NCI-H1694 treated with DMSO at 0.1 percent for 48 hours (cell line): Measurements from ENCODE around the gene CBX5.
"Not testable (repeated sequence)": the region's sequence is repeated elsewhere in the genome, so short reads cannot be mapped to it uniquely, and the experiment has no call there.

Source experiments
- DNase-seq: peaks from one replicate; lab custom pipeline; 2025; lab: John Stamatoyannopoulos, UW

The CBX5 gene

DNA sequence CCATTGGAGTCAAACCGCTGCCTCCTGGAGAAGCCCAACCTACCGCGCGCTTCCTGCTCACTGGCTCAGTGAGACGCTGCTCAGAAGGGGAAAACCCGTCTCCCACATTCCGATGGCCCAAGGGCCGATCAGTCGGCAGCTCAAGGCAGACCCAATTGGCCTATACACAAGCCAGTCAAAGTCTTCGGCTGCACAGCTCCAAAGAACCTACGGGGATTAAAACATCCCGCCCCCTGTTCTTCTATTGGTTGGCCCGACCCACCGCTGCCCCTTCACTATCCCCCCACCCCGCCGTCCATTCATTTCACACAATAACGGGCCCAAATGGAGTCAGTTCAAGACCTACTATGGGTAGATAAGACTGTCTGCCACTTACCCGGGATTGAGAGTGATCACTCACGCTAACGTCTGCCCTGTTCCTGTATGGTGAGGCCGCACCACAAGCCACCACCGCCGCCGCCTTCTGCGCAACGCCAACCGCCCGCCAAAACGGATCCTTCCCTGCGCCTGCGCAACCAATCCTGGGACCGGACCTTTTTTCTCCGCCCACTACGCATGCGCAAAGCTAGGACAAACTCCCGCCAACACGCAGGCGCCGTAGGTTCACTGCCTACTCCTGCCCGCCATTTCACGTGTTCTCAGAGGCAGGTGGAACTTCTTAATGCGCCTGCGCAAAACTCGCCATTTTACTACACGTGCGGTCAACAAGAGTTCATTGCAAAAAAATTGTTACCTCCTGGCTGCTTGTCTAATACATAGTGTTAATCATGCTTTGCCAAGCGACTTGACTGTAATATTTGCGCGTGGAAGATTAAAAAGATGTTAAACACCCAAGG is at the start of gene CBX5:
Gene CBX5, minus strand, starts transcription at position 491 of the 836 bp plus-strand sequence. CDS start 22,472 bp downstream, outside the sequence.
- DNase-seq = peak; percentile 99

DNA sequence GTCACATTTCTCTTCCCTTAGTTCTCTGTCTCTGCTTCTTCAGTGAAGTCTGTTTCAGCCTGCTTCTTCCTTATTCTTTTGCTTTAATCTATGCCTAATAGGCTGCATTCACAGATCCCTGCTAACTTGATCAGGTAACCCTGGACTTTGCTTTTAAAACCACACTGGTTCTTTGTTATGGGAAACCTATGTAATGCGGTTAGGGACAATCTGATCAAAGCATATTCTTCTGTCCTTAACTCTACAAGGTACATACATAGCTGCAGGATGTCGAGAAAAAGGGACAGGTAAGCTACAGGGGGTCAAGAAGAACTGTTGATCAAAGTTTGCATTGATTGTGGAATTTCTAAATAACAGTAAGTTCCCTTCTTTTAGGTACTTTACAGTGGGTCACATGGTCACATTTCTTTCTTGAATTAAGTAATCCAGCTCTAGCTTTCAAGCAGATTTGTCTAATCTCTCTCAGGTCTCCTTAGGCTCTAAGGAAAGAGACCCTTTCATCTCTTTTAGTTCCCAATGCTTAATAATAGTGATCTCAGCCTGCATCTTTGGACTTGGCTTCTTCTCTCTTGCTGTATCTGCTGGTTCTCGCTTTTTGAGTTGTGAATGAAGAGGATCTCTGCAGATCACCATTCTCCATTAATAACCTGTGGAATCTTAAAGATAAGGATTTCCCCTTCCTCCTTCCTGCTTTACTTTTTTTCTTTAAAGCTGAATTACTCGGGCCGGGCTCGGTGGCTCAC is 48.8 kb upstream of the CBX5 start:
- no peak for DNase-seq

DNA sequence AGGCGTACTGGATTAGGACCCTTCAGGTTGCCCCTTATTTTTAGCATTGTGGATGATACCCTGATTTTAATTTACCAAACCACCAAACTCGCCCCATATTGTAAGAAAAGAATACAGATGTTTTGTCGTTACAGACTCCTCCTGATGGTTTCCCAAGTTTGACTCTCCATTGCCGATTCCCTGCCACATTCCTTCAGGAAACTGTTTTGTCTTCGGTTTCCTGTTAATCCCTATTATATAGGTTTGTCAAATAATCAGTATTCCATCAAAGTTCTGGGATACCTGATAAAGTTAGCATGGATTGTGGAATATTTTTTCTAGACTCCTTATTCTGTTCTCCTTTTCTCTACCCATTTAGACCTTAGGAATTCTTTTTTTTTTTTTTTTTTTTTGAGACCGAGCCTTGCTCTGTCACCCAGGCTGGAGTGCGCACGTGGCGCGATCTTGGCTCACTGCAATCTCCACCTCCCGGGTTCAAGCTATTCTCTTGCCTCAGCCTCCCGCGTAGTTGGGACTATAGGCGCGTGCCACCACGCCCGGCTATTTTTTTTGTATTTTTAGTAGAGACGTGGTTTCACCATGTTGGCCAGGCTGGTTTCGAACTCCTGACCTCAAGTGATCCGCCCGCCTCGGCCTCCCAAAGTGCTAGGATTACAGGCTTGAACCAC is 45.7 kb upstream of the CBX5 start:
- DNase-seq = not testable (repeated sequence)

- peak; percentile 98 for DNase-seq
Observed at GRCh38 chr12:54324617-54325441, 44.9 kb upstream of the CBX5 start, which contains the start of gene COPZ1. TSS of gene COPZ1 (plus strand) at chr12:54325131. CDS start at chr12:54325164, 33 bp downstream.

GRCh38 chr12:54321363-54321762 is 41.4 kb upstream of the CBX5 start:
- DNase-seq = no peak

DNA sequence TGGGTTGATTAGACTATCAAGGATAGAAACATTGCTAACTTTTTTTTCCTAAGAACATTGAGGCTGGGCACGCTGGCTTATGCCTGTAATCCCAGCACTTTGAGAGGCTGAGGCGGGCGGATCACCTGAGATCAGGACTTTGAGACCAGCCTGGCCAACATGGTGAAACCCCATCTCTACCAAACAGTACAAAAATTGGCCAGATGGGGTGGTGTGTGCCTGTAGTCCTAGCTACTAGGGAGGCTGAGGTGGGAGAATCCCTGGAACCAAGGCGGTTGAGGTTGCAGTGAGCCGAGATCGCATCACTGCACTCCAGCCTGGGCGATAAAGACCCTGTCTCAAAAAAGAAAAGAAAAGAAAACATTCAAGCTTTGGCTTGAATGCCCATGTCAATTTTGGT is 32.4 kb upstream of the CBX5 start:
- not testable (repeated sequence) for DNase-seq

DNA sequence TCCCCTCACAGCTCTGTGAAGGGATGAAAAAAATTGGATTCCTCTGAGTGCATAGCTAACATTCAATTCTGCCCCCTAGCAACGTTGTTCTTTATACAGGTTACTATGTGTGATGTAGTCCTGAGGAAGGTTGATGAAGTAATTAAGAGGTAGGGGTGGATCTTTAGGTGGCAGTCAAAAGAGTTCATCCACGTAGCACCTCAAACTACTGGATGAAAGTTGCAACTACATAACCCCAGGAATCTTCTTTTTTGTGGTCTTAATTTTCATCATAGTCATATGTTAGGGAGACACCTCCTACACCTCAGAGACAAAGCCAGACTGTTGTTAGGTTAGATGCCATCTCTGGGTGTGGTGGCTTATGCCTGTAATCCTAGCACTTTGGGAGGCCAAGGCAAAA is 31.1 kb upstream of the CBX5 start:
- DNase-seq = no peak

- no peak for DNase-seq
Observed at GRCh38 chr12:54306925-54307741, 27.2 kb upstream of the CBX5 start.

DNA sequence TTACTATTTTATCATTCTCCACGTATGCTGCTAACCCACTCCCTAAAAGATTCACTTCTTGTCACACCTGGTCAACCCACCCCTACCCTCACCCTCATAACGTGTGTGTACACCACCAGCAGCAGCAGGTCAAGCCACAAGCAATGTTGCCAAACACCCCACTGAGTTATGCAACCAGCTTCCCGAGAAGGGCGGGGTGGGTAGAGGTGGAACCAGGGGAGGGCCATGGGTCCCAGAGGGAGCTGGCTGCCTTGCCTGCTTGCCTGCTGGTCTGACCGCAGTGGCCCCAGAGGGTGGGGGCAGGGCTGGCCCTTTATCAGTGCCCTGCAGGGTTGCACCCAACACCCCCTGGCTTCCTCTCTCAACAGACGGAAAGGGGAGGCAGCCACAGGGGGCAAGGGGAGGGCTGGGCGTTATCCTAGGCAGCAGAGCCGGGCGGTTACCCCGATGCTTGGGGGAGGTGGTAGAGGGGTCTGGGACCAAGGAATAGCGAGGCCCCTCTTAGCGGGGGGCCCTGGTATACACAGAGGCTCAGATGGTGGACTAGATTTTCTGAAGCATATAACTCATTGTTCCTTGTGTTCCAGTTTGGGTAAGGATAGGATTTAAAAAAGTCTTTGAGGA is 24.4 kb upstream of the CBX5 start:
- no peak for DNase-seq

GRCh38 chr12:54303640-54304039 is 23.7 kb upstream of the CBX5 start:
- no peak for DNase-seq

DNA sequence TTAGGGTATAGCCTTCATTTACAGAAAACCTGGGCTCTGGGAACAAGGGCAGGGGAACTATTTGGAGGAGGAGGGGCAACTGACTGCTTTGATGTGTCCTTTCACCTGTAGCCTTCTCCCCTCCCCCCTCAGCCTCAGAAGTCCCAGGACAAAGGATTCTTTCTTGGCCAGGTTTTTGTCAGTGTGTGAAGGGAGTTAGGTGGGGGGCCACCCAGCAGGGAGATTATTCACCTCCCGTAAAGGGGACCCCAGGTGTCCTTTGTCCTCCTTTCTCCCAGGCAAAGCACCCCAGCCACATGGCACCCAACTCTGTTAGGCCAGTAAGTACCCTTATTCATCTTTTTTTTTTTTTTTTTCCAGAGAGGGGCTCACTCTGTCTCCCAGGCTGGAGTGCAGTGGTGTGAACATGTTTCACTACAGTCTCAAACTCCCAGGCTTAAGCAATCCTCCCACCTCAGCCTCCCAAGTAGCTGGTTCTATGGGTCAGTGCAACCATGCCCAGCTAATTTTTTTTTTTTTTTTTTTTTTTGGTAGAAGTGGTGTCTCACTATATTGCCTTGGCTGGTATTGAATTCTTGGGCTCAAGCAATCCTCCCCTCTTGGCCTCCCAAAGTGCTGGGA is 21.6 kb upstream of the CBX5 start:
- no peak for DNase-seq

- no peak for DNase-seq
Observed at GRCh38 chr12:54300732-54301427, 21.0 kb upstream of the CBX5 start, which contains the start of gene NFE2. TSS of gene NFE2 (minus strand) at chr12:54301015. CDS start at chr12:54295248, 5,767 bp downstream.

- no peak for DNase-seq
Observed at GRCh38 chr12:54300225-54300731, 20.4 kb upstream of the CBX5 start.

DNA sequence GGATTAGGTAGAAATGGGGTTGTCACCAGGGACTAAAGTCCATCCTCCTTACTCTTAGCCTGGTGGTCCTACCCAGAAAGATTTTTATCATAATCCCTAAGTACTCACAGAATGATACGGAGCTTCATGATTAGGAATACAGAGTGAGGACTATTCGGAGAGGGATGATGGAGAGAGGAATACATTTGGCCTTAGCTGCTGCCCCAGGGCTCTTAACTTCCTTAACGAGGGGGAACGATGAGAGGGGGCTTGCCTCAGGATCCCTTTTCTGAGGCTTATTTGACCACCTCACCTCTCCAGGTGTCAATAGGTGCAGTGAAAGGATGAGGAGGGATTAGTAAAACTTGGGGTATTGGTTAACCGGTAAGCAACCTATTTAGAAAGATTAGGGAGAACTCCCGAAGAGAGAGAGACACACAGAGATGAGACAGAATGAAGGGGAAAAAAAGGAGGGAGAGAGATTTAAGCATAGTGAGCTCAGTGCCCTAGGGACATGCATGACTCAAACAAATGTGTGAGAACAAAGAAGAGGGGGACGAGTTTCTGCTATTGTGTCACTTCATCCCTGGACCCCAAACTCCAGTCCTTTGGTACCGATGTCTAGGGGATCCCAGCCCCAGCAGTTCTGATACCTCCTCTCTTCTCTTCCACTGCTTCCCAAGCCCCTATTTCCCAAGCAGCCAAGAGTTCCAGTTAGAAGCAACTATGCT is 19.7 kb upstream of the CBX5 start:
- DNase-seq = no peak

GRCh38 chr12:54298904-54299303 is 19.0 kb upstream of the CBX5 start:
- DNase-seq = no peak

GRCh38 chr12:54296393-54297099 is 16.6 kb upstream of the CBX5 start:
- DNase-seq = no peak

DNA sequence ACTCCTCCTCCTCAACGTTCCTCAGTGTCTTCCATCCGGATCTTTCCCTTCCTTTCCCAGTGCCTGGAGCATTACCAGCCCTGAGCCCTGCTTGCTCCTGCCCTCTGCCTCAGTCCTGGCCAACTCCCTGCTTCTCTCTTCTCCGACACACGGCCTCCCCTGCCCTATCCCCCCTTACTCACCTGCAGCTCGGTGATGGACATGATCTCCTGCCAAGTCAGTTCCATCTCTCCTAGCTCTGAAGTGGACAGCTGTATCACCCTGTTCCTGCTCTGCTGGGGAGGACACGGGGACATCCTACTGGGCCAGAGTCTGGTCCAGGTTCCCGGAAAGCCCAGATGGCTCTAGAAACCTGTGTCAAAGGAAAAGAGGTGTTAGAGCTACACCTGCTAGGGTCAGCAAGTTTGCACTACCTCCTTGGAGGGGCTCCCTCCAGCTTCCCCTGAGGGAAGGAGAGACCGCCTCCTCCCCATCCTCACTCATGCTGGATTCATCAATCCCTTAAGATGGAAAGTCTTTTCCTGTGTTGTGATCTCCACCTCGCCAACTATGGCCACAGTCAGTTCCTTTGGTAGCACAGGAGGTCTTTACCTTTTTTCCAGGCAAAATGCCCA is 15.1 kb upstream of the CBX5 start:
- DNase-seq = no peak
